Measurements from ENCODE around the gene SLMAP. TPM values are rescaled to one million over a fixed set of nuclear protein-coding genes. Genes with fewer than 3 reads are reported as not detected.

The SLMAP gene
- total RNA-seq, 1 experiment from 2014 or later, result 79.5 TPM

DNA sequence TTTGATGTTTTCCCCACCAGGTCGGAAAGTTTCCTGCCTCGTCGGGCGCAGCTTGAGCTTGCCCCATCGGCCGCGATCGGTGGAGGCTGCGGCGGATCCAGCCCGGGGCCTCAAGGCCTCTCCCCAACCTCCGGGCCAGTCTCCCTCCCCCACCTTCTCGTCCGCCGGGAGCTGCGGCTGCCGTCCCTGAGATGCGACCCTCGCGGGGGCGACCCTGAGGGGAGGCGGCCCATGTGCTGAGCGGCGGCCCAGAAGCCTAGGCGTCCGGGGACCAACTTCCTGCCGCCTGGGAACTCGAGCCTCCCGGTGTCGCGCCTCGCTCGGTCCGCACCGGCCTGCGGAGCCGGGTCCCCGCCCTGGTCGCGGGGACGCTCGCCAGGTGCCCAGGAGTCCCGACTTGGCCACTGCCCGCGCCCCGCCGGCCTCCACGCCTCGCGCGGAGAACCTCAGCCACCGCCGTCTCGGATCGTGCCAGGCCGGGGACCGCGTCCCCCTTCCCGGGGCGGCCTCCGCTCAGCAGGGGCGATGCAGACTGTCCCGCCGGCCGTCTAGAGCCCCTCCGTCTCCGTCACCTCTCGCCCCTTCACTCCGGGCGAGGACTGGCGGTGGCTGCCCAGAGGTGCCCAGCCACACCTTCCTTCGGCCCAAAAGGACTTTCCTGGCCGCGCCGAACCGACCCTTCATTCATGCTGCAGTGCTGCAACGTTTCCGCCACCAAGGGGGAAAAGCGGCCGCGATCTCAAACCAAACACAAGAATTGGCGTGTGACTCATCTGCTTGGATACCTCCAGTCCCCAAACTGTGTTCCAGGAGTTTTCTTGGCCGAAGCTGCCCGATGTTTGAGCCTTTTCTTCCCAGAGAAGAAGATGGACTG lies 656 bp downstream of the SLMAP start (continued):
- TF ChIP-seq PRDM15 (CRISPR knock-in tag; IDR thresholded peaks at IDR 0.05) (no peak), ZBTB21 (CRISPR knock-in tag; IDR thresholded peaks at IDR 0.05; ENCODE audit: borderline replicate concordance) (no peak), USF1 (CRISPR knock-in tag; IDR thresholded peaks at IDR 0.05) (no peak), RELA (CRISPR knock-in tag; IDR thresholded peaks at IDR 0.05; ENCODE audit: borderline replicate concordance) (no peak), ESRRA (CRISPR knock-in tag; IDR thresholded peaks at IDR 0.05; ENCODE audit: borderline replicate concordance) (no peak), ZNF121 (CRISPR knock-in tag; IDR thresholded peaks at IDR 0.05) (no peak), ZNF138 (CRISPR knock-in tag; conservative IDR thresholded peaks at IDR 0.05) (no peak), FOXK1 (CRISPR knock-in tag; IDR thresholded peaks at IDR 0.05) (peak; percentile 27; the same call in 1 of the 2 replicates), E2F1 (CRISPR knock-in tag; IDR thresholded peaks at IDR 0.05) (no peak), GTF2I (CRISPR knock-in tag; conservative IDR thresholded peaks at IDR 0.05) (no peak), ZNF671 (CRISPR knock-in tag; IDR thresholded peaks at IDR 0.05) (no peak), JAZF1 (CRISPR knock-in tag; IDR thresholded peaks at IDR 0.05) (no peak), ZNF232 (CRISPR knock-in tag; IDR thresholded peaks at IDR 0.05) (no peak)
- TF ChIP-seq, protein P1, sequence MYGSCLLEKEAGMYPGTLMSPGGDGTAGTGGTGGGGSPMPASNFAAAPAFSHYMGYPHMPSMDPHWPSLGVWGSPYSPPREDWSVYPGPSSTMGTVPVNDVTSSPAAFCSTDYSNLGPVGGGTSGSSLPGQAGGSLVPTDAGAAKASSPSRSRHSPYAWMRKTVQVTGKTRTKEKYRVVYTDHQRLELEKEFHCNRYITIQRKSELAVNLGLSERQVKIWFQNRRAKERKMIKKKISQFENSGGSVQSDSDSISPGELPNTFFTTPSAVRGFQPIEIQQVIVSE (CRISPR knock-in tag; IDR thresholded peaks at IDR 0.05; ENCODE audit: borderline replicate concordance), result no peak
- TF ChIP-seq, protein P2, sequence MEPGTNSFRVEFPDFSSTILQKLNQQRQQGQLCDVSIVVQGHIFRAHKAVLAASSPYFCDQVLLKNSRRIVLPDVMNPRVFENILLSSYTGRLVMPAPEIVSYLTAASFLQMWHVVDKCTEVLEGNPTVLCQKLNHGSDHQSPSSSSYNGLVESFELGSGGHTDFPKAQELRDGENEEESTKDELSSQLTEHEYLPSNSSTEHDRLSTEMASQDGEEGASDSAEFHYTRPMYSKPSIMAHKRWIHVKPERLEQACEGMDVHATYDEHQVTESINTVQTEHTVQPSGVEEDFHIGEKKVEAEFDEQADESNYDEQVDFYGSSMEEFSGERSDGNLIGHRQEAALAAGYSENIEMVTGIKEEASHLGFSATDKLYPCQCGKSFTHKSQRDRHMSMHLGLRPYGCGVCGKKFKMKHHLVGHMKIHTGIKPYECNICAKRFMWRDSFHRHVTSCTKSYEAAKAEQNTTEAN (CRISPR knock-in tag; IDR thresholded peaks at IDR 0.05), result 0 out of 2 replicates have a peak, but pooled peaks have one; percentile 40
- TF ChIP-seq, protein P3, sequence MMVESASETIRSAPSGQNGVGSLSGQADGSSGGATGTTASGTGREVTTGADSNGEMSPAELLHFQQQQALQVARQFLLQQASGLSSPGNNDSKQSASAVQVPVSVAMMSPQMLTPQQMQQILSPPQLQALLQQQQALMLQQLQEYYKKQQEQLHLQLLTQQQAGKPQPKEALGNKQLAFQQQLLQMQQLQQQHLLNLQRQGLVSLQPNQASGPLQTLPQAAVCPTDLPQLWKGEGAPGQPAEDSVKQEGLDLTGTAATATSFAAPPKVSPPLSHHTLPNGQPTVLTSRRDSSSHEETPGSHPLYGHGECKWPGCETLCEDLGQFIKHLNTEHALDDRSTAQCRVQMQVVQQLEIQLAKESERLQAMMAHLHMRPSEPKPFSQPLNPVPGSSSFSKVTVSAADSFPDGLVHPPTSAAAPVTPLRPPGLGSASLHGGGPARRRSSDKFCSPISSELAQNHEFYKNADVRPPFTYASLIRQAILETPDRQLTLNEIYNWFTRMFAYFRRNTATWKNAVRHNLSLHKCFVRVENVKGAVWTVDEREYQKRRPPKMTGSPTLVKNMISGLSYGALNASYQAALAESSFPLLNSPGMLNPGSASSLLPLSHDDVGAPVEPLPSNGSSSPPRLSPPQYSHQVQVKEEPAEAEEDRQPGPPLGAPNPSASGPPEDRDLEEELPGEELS (CRISPR knock-in tag; IDR thresholded peaks at IDR 0.05), result peak; percentile 54; the same call in 1 of the 2 replicates
- TF ChIP-seq, protein P4, sequence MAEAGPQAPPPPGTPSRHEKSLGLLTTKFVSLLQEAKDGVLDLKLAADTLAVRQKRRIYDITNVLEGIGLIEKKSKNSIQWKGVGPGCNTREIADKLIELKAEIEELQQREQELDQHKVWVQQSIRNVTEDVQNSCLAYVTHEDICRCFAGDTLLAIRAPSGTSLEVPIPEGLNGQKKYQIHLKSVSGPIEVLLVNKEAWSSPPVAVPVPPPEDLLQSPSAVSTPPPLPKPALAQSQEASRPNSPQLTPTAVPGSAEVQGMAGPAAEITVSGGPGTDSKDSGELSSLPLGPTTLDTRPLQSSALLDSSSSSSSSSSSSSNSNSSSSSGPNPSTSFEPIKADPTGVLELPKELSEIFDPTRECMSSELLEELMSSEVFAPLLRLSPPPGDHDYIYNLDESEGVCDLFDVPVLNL (CRISPR knock-in tag; IDR thresholded peaks at IDR 0.05; ENCODE audit: borderline replicate concordance, low read depth), result 0 out of 2 replicates have a peak, but pooled peaks have one; percentile 5
- TF ChIP-seq, protein P5, sequence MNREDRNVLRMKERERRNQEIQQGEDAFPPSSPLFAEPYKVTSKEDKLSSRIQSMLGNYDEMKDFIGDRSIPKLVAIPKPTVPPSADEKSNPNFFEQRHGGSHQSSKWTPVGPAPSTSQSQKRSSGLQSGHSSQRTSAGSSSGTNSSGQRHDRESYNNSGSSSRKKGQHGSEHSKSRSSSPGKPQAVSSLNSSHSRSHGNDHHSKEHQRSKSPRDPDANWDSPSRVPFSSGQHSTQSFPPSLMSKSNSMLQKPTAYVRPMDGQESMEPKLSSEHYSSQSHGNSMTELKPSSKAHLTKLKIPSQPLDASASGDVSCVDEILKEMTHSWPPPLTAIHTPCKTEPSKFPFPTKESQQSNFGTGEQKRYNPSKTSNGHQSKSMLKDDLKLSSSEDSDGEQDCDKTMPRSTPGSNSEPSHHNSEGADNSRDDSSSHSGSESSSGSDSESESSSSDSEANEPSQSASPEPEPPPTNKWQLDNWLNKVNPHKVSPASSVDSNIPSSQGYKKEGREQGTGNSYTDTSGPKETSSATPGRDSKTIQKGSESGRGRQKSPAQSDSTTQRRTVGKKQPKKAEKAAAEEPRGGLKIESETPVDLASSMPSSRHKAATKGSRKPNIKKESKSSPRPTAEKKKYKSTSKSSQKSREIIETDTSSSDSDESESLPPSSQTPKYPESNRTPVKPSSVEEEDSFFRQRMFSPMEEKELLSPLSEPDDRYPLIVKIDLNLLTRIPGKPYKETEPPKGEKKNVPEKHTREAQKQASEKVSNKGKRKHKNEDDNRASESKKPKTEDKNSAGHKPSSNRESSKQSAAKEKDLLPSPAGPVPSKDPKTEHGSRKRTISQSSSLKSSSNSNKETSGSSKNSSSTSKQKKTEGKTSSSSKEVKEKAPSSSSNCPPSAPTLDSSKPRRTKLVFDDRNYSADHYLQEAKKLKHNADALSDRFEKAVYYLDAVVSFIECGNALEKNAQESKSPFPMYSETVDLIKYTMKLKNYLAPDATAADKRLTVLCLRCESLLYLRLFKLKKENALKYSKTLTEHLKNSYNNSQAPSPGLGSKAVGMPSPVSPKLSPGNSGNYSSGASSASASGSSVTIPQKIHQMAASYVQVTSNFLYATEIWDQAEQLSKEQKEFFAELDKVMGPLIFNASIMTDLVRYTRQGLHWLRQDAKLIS (CRISPR knock-in tag; IDR thresholded peaks at IDR 0.05; ENCODE audit: borderline replicate concordance), result no peak
- TF ChIP-seq, protein P6, sequence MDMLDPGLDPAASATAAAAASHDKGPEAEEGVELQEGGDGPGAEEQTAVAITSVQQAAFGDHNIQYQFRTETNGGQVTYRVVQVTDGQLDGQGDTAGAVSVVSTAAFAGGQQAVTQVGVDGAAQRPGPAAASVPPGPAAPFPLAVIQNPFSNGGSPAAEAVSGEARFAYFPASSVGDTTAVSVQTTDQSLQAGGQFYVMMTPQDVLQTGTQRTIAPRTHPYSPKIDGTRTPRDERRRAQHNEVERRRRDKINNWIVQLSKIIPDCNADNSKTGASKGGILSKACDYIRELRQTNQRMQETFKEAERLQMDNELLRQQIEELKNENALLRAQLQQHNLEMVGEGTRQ (CRISPR knock-in tag; IDR thresholded peaks at IDR 0.05), result no peak
- TF ChIP-seq, protein P7, sequence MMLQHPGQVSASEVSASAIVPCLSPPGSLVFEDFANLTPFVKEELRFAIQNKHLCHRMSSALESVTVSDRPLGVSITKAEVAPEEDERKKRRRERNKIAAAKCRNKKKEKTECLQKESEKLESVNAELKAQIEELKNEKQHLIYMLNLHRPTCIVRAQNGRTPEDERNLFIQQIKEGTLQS (CRISPR knock-in tag; conservative IDR thresholded peaks at IDR 0.05), result no peak; the same call in 1 of the 2 replicates

Measured in WTC11 (cell line).